Skeletal muscle cell (primary cell): ENCODE measurements around the gene CHST9.
"Not testable (repeated sequence)": the region's sequence is repeated elsewhere in the genome, so short reads cannot be mapped to it uniquely, and the experiment has no call there.

ENCODE experiments used
- DNase-seq: peaks from one replicate; pipeline ENCODE4 v3.0.0-alpha.2; 2010; ENCODE audit warnings: low read depth
- H3K4me3 ChIP-seq: 2 replicates; pipeline ENCODE4 v1.5.1; 2011; ENCODE audit warnings: low read depth, mild to moderate bottlenecking, control low read depth, low read length, moderate library complexity

CHST9 gene

GRCh38 chr18:27017901-27018500 is 167.1 kb downstream of the CHST9 start:
- H3K4me3 ChIP-seq: no peak overlapping the region
- no peak for DNase-seq

GRCh38 chr18:27014841-27015240 is 170.3 kb downstream of the CHST9 start:
- H3K4me3 ChIP-seq: no peak overlapping the region
- no peak for DNase-seq

- no peak overlapping the region for H3K4me3 ChIP-seq
- no peak for DNase-seq
These were observed 174.3 kb downstream of the CHST9 start for GRCh38 chr18:27010784-27011183.

GRCh38 chr18:27009293-27009692 is 175.8 kb downstream of the CHST9 start:
- H3K4me3 ChIP-seq: no peak overlapping the region
- DNase-seq: no peak

GRCh38 chr18:27008575-27008974 is 176.5 kb downstream of the CHST9 start:
- H3K4me3 ChIP-seq: no peak overlapping the region
- DNase-seq: no peak

- DNase-seq: no peak
- no peak overlapping the region for H3K4me3 ChIP-seq
These were observed 177.2 kb downstream of the CHST9 start for GRCh38 chr18:27007880-27008279.

GRCh38 chr18:27005589-27005988 is 179.5 kb downstream of the CHST9 start:
- no peak overlapping the region for H3K4me3 ChIP-seq
- DNase-seq: no peak

- H3K4me3 ChIP-seq: no peak overlapping the region
- no peak for DNase-seq
These were observed 180.9 kb downstream of the CHST9 start for GRCh38 chr18:27004056-27004829.

- DNase-seq: no peak
- no peak overlapping the region for H3K4me3 ChIP-seq
These were observed 185.3 kb downstream of the CHST9 start for GRCh38 chr18:26999797-27000196.

GRCh38 chr18:26993568-26993967 is 191.5 kb downstream of the CHST9 start:
- DNase-seq: no peak
- no peak overlapping the region for H3K4me3 ChIP-seq

GRCh38 chr18:26992926-26993325 is 192.2 kb downstream of the CHST9 start:
- no peak overlapping the region for H3K4me3 ChIP-seq
- DNase-seq: no peak

GRCh38 chr18:26989842-26990241 is 195.3 kb downstream of the CHST9 start:
- DNase-seq: no peak
- no peak overlapping the region for H3K4me3 ChIP-seq

GRCh38 chr18:26981360-26982082 is 203.6 kb downstream of the CHST9 start:
- H3K4me3 ChIP-seq: no peak overlapping the region
- DNase-seq: no peak

- DNase-seq: no peak
These were observed 206.2 kb downstream of the CHST9 start for GRCh38 chr18:26978812-26979341.

GRCh38 chr18:26977781-26978180 is 207.3 kb downstream of the CHST9 start:
- no peak for DNase-seq
- no peak overlapping the region for H3K4me3 ChIP-seq

More at GRCh38 chr18:26978812-26979341, 206.2 kb downstream of the CHST9 start:
- no peak overlapping the region for H3K4me3 ChIP-seq

GRCh38 chr18:26976206-26976605 is 208.9 kb downstream of the CHST9 start:
- no peak for DNase-seq
- no peak overlapping the region for H3K4me3 ChIP-seq

- DNase-seq, H3K4me3 ChIP-seq: not testable (repeated sequence)
These were observed 212.6 kb downstream of the CHST9 start for GRCh38 chr18:26972549-26972948.

GRCh38 chr18:26971409-26971808 is 213.7 kb downstream of the CHST9 start:
- H3K4me3 ChIP-seq: no peak overlapping the region
- DNase-seq: no peak

GRCh38 chr18:26970637-26971036 is 214.5 kb downstream of the CHST9 start:
- H3K4me3 ChIP-seq: no peak overlapping the region
- DNase-seq: no peak

GRCh38 chr18:26965206-26965605 is 219.9 kb downstream of the CHST9 start:
- no peak for DNase-seq
- no peak overlapping the region for H3K4me3 ChIP-seq
